RPMI7951 (cell line): ENCODE results near the gene TBRG1. TPM values are rescaled to one million over a fixed set of nuclear protein-coding genes. Genes with fewer than 3 reads are reported as not detected.
A peak's percentile ranks its signal among the peaks of the same experiment; 100 is the strongest.

Source experiments
- DNase-seq: peaks from one replicate; pipeline ENCODE4 v3.0.0-alpha.2; 2012; ENCODE audit warnings: low read depth
- total RNA-seq: library from RNA; depleted of rRNA; stranded (reverse); fragments of >200 nt; shearing (Covaris generic); gene quantifications from 2 replicates; pipeline ENCODE4 v1.2.3, GENCODE V29; 2014

The TBRG1 gene
- total RNA-seq, 1 experiment from 2014 or later, result 19.3 TPM

DNA sequence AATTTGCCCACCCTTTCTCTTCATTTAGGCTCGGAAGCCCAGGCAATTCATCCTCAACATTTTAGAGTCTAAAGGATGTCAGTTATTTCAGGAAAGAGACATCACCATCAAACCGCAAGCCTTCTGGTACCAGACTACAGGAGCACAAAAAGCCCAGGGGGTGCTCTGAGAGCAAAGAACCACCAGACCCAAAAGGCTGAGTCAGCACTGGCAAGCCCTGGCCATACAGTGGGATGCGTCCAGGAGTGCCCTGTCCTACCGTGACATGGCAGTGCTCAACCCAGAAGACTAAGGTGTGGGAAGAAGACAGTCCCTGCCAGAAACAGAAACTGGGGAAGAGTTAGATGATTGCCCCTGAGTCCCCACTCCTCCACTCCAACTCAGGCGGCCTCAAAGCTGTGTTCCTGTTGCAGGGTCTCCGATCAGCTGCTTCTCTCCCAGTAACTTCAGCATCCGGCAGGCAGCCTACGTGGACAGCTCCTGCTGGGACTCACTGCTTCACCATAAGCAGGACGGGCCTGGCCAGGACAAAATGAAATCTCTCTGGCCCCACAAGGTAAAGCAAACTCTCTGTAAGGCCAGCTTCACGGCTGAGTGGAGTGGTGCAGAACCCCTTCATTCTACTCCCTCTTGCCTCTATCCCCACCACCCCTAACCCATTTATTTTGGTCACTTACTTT, 10.0 kb upstream of the TBRG1 start:
- DNase-seq, result peak; percentile 24

DNA sequence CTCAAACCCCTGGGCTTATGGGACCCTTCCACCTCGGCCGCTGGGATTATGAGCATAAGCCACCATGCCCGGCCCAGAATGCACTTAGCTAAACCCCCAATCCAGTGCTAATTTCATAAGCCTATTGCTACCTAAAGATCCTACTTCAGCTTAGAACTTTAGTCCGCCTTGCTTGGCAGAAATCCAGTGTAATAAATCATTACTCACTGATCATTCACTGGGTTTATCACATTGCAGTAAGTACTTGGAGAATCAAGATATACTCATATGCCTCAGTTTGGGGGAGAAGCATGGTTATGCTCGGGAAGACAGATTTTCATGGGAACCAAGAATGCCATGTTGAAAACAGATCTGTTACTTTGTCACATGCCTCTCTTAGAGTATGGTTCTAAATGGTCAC, 3.8 kb upstream of the TBRG1 start:
- no peak for DNase-seq

DNA sequence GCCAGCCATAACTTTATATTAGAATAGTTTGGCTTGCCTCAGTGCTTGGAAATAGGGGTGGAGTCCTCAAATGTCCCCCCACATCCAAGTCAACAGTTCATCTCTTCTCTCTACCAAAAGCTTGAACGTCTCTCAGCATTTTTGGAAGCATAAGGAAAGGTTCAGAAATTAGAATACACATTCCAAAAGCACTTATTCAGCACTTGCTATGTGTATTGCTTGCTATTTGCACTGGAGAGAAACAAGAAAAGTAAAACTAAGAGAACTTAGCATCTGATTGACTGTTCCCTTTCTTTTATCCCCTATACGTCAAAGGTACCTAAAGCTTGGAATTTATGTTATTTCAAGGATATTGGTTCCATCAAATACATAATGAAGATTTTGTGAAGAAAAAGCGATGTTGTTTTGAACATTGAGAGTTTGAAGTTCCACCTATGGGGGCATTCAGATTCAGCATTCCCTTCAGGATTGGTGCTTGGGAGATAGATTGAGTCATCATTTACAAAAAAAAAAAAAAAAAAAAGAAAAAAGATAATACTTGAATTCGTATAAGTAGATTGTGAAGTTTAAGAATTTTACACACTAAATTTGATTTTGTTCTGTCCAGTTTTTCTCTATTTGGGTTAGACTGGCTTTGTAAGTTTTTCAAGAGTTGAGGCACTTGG, 1.3 kb downstream of the TBRG1 start:
- no peak for DNase-seq

DNA sequence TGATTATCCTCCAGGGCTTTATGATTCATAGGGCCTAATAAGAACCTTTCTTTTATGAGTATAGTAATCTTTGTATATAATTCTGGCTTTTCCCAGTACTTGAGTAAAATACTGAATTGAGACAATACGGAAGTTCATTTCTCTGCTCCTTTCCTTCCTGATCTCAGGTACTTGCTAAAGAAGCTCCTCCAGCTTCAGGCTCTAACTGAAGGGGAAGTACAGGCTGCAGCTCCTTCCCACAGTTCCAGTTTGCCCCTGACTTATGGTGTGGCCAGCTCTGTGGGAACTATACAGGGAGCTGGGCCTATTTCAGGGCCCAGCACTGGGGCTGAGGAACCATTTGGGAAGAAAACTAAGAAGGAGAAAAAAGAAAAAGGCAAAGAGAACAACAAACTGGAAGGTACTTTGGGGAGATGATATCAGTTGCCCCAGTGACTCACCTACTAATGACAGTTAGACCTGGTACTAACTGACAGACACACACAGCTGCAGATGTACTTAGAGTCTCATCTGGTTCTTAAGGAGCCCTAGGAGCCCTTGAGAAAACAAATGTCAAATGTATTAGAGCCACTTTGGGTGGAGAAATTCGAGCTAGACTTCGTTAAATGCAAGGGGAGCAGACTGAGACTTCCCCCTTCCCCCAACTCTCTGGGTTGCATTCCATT, 3.0 kb downstream of the TBRG1 start:
- no peak for DNase-seq

DNA sequence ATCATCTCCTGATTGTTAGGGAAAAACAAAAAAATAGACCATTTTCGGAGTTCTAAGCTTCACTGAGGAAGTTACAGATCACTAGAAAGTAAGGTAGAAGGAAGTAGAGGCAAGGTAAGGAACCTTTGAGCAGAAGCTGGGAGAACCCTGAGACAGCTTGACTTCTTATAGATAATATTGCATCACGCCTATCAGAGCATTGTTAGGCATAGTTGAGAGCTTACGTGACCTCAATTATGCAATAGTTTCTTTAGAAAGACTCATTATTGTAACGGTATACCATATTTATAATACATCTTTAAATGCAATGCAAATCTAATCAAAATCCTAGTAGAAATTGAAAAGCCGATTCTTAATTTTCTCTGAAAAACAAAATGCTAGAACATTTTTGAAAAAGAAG, 4.9 kb downstream of the TBRG1 start:
- DNase-seq, result no peak

DNA sequence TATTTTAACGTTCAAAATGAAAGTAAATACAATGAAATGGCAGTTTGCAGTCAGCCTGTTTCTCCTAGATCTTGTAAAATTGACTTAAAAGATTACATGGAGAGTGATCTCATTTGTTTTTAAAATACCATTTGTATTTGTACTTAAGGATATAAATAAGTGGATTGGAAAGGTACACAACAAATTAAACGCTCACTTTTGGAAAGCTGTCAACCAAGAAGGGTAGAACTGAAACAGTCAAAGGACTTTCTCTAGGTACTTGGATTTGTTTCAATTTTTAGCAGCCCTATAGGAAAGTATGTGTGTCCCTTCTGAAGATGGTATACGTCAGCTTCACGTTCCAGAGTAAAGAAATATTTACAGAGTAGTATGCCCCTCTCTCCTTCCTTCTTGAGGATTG, 7.3 kb downstream of the TBRG1 start:
- DNase-seq, result no peak

DNA sequence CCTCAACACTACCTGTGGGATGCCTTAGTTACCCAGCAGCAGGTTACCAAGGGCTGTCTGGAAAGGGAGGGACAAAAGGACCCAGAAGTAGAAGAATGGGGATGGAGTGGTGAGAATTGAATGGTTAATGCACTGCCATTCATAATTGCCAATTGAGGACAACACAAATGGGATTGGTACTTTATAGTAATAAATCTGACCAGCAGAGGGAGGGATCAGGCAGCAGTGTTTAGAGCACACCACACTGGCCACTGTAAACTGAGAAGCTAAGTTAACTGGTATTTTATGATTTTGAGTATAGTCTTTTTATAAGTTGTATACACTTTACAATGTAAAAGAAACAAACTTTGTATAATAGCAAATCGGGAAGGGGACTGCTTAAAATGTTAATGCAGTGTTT, 10.7 kb downstream of the TBRG1 start:
- DNase-seq, result no peak

DNA sequence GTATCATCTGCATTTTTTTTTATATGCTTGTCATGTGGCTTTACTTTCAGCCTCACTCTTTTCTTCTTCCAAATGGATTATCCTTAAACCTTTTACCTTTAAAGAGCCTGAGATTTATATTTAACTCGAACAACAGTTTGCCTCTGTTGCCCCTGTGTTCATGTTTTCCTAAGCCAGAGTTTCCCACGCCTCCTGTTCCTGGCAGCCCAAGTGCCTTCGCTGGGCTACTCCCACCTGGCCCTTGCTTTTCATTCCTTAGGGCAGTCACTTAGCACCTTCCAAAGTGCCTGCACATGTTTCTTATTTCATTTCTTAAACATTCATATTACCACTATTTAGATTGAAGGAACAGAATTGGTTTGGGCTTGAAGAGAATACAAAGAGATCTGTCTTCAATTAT, 13.3 kb downstream of the TBRG1 start:
- DNase-seq, result no peak

DNA sequence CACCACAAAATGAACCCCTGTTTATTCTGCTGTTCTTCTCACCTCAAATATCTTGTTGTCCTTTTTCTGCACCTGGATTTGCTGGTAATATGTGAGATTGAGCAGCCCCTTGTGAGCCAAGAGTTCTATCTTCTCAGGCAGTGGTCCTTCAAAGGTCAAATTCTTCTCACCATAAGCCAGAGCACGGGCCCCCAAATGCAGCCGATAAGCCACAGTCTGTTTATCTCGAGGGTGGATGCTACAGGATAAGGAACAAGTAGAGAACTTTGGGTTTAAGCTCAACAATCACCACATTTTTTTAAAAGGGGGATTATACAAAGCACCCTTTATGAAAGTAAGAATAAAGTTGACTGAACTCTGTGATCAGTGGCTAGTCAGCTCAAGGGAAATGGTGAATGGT, 15.8 kb downstream of the TBRG1 start:
- DNase-seq, result no peak

DNA sequence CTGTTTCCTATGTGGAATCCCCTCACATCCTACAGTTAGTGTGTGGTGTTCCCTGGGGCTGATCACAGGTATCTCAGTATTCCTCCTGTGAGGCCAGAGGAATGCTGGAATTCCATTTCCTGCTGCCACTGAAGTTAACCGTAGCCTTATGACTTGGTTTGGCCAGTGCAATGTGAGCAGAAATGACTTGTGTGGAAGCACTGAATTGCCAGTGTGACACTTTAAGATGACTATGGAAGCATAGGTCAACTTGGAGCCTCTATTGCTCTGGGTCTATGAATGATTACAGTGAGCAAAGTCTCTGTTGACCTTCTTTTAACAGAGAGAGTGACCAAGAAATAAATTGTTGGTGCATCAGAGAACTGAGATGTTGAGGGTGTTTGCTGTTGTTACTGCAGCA, 16.5 kb downstream of the TBRG1 start:
- DNase-seq, result no peak

DNA sequence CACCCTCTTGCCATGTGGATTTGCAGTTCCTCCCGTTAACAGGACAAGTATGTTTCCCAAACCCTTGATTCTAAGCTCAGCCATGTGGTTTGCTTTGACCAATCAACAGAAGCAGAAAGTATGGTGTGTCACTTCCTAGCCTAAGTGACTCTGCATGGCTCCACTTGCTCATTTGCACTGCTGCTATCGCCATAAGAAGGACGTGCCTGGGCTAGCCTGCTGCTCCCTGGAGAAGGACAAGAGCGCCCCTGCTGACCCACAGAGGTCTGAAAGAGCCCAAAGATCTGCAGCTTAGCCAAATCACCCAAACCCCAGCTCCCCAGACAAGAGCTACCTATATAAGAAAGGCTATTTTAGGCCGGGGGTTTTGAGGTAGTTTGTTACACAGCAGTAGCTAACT, 18.0 kb downstream of the TBRG1 start:
- no peak for DNase-seq

DNA sequence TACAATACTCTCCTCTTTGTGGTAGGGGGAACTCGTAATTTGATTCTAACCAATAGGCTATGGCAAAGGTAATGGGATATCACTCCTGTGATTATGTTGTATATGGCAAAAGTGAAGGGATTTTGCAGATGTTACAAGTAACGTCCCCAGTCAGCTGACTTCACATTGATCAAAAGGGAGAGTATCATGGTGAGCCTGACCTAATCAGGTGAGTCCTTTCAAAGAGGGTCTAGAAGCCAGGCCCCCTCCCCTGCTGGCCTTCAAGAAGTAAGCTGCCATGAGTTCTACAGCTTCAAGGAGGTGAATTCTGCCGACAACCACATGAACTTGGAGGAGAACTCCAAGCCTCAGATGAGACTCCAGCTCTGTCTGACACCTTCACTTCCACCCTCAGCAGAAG, 20.0 kb downstream of the TBRG1 start:
- DNase-seq, result no peak

DNA sequence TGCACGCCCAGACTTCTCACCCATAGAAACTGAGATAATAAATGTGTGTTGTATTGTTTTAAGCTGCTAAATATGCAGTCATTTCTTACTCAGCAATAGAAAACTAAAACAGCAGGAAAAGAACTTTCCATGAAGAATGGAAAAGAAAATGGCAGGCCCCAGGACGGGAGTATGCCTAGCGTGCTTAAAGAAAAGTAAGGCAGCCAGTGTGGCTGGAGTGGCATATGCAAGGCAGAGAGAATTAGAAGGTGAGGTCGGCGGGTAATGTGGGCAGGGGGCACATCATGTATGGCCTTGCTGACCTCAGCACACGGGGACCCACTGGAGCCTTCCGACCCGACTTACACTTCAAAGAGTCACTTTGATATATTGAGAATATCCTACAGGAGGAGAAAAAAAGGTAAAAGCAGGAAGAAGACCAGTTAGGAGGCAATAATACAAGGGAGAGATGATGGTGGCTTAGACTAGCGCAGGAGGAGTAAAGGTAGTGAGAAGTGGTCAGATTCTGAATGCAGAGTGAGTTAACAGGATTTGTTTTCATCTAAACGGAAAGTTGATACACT, 20.5 kb downstream of the TBRG1 start:
- no peak for DNase-seq

DNA sequence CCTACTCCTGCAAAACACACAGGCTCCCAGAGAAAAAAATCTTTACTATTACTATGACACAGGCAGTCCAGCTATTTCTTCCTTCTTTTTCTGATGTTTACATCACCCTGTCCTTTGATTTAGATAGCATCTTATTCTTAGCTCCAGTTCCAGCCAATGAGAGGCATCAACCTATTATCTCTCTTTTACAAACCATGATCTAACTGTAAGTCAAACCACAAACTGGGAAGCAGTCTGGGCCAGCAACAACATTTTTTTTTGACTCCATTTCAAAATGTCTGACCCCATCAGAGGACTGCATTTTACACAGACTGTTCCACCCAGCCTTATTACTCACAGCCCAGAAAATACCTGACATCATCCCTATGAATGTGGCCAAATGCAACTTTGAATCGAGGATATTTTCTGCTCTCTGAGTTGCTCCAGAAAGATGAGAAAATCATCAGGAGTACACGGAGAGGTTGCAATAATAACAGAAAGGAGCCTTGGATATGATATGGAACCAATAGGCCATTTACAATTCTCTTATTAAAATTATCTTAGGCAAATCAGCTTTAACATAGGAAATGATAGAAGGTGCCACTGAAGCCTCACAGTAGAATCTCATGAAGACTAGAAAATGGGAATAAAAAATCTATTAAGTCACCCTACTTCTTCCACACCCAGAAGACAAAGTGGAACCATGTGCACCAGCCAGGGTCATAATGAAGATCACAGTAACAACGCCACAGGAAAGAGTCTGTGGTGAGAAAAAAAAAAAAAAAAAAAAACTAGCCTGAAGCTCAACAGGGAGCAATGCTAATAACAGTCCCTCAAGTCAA, 21.2 kb downstream of the TBRG1 start:
- DNase-seq, result peak; percentile 62

DNA sequence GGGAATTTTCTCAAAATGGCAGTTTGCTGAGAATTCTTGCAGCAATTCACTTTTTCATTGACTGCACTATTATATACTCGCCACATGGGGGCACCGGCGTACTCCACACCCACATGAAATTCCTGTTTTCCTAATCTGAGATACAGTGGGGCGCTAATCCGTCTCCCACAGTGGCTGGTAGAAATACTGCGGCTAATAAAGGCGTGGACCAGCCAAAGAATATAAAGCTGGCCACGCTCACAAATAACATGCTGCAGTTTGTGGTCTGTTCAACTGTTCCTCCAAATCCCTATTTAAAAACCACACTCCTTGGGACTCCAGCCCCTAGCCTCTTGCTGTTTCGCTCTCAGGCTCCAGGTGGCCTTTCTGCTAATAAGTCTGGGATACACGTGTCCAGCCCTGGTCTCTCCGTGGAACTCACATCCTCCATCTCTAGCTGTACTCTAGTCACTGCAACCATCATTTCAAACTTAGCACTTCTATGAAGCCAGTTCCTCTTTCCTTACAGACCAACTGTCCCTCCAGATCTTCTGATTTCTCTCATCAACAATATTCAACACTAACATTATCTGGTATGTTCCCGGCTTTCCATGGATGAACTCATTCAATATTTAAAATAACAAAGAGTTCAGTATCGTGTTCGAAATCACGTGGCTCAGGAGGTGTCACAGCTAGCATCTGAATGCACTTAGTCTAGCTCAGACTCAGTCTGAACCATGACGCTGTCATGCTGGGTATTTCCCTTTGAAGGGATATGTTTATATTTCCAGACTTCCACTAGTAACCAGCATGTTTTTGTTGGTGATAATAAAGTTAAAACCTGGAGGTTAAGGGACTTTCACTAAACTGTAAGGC, 22.0 kb downstream of the TBRG1 start:
- DNase-seq, result peak; percentile 75

DNA sequence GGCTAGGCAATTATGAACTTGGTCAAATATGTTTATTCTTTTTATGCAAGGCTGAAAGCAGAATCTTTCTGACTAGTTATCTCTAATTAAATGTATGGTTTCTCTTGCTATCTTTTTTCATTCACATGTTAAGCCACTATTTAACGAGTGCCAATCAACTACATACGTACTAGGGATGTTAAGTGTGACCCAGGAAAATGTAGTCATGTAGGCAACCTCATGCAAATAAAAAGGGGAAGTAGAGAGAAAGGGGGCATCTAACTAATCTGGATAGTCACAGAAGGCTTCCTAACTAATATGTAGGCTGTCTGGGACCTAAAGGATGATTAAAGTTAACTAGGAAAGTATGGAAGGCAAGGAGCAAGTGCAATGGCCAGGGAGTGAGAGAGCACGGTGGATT, 23.5 kb downstream of the TBRG1 start:
- DNase-seq, result no peak

DNA sequence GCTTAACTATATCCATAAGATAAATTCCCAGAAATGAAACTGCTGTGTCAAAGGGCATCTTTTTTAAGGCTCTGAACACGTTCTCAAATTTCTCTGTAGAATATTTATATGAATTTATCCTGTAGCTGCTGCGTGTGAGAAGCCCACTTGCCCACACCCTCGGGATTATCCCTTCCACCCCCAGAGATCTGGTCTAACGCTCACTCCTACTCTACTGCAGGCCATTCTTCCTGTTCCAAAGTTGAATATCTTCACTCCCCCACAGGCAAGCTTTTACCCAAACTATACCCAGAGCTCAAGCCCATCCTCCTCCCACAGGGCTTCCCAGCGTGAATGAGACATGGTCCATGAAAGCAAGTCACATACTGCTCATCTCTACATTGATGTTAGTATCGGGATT, 25.9 kb downstream of the TBRG1 start:
- no peak for DNase-seq

DNA sequence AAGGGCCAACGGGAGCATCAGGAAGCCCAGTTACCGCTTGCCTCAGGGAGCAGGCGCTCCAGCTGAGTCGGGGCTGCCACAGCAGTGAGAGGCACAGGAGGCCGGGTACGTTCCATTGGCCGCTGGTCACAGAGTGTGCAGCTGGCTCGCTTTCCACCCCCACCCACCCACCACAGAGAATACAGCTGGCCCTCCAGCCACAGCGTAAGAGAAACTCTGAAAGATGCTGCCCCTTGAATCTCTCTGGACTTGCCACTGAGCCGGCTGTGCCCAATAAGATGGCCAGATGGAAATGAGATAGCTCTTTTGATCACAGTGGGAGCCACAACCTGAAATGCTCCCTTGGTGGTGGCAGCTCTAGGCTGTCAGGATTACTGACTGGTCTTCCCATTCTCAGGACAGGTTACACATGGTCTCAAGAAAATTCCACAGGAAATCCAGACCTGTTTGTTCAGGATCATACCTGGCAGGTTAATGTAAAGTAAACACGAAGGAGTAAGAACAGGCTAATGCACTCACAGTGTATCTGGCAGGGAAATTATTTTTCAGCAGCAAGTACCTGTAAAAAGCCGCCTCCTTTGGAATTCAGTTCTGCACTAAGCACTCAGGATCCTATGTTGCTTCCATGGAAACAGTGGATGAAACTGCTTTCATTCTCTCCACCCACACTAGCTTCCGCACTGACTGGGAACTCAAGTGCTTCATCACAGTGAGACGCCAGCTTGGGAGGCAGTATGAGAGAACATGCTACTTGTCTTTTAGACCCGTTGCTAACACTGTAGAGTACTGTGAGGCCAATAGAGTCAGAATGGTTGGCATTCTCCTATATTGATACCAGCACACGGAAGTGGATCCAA, 34.3 kb downstream of the TBRG1 start:
- no peak for DNase-seq

DNA sequence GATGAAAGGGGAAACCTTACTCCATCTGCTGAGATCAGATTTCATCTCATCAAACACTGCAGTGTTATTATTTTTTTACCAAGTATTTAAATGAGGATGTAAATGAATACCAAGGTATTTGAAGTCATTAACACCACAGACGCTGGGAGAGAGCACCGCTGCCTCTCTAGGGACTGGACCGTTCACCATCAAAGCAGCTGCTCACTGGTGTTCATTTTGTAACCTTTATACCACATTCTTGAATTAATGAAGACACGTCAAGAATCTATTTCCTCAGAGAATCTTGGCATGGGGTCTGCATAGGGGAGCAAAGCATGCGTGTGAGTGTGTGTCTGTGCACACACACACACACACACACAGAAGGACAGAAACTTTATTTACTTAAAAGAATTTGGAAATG, 35.2 kb downstream of the TBRG1 start:
- DNase-seq, result no peak

DNA sequence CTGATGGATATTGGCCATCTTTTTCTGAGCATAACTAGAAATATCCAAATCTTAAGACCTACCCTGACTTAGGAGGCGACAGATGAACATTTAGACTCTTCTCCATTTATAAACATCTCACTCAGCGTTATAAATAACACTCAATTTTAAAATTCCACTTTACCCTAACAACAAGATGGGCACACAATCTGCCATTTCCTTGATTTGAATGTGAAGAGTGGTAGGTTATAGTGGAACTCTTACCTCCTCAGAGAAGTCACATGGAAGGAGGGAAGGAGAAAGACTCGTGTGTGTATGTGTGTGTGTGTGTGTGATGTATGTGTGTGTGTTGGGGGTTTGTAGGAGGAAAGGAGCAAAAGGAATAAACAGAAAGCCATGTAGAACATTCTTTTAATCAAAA, 35.8 kb downstream of the TBRG1 start:
- no peak for DNase-seq
